HG03442 (cell line): ENCODE data around the gene OR1E2.
"Not testable (repeated sequence)": the region's sequence is repeated elsewhere in the genome, so short reads cannot be mapped to it uniquely, and the experiment has no call there.

ENCODE experiments used
- ATAC-seq: cut with Tn5 transposase; IDR thresholded peaks from one replicate; pipeline ENCODE4 v1.9.1; 2021; ENCODE audit warnings: mild to moderate bottlenecking, moderate library complexity; ENCODE audit not compliant: unreplicated experiment

Gene OR1E2

GRCh38 chr17:3433741-3434140 is at the start of gene OR1E2:
OR1E2 (minus strand) TSS chr17:3433841; CDS start chr17:3433841, 0 bp downstream.
- ATAC-seq, result no peak

- no peak for ATAC-seq
These were observed 49.2 kb upstream of the OR1E2 start for GRCh38 chr17:3482852-3483251.

GRCh38 chr17:3479988-3480387 is 46.3 kb upstream of the OR1E2 start:
- no peak for ATAC-seq

GRCh38 chr17:3475812-3476610 is 42.4 kb upstream of the OR1E2 start, which contains the start of gene ASPA:
ASPA (plus strand) TSS chr17:3475997; CDS start chr17:3476160, 163 bp downstream.
- no peak for ATAC-seq

- no peak for ATAC-seq
These were observed 41.6 kb upstream of the OR1E2 start for GRCh38 chr17:3475251-3475685.

- no peak for ATAC-seq
These were observed 40.6 kb upstream of the OR1E2 start for GRCh38 chr17:3474212-3474611.

GRCh38 chr17:3472137-3472536 is 38.5 kb upstream of the OR1E2 start:
- no peak for ATAC-seq

GRCh38 chr17:3471599-3471998 is 38.0 kb upstream of the OR1E2 start, which contains the start of gene SPATA22:
SPATA22 (minus strand) TSS chr17:3471819; CDS start chr17:3469325, 2,494 bp downstream.
- no peak for ATAC-seq

- no peak for ATAC-seq
These were observed 35.9 kb upstream of the OR1E2 start for GRCh38 chr17:3469529-3469928.

- ATAC-seq, result not testable (repeated sequence)
These were observed 32.7 kb upstream of the OR1E2 start for GRCh38 chr17:3466355-3466754.

- ATAC-seq, result no peak
These were observed 14.5 kb upstream of the OR1E2 start for GRCh38 chr17:3448059-3448665.

GRCh38 chr17:3447625-3448024 is 14.0 kb upstream of the OR1E2 start:
- ATAC-seq, result no peak

GRCh38 chr17:3440451-3440850 is 6.8 kb upstream of the OR1E2 start:
- ATAC-seq, result no peak

GRCh38 chr17:3438368-3438767 is 4.7 kb upstream of the OR1E2 start:
- no peak for ATAC-seq

GRCh38 chr17:3433215-3433614 is 426 bp downstream of the OR1E2 start:
- not testable (repeated sequence) for ATAC-seq

- ATAC-seq, result no peak
These were observed 15.4 kb downstream of the OR1E2 start for GRCh38 chr17:3418222-3418621.

GRCh38 chr17:3415610-3416009 is 18.0 kb downstream of the OR1E2 start:
- ATAC-seq, result no peak

GRCh38 chr17:3412216-3412615 is 21.4 kb downstream of the OR1E2 start:
- ATAC-seq, result not testable (repeated sequence)

GRCh38 chr17:3411070-3411469 is 22.6 kb downstream of the OR1E2 start, which contains the start of gene OR3A3:
OR3A3 (plus strand) TSS chr17:3411370.
- no peak for ATAC-seq

GRCh38 chr17:3403856-3404255 is 29.8 kb downstream of the OR1E2 start:
- not testable (repeated sequence) for ATAC-seq

- no peak for ATAC-seq
These were observed 31.9 kb downstream of the OR1E2 start for GRCh38 chr17:3401786-3402185.

- ATAC-seq, result no peak
These were observed 33.6 kb downstream of the OR1E2 start for GRCh38 chr17:3400055-3400454.
